MCF 10A (cell line): ENCODE results near the gene DNMT1. TPM values are rescaled to one million over a fixed set of nuclear protein-coding genes. Genes with fewer than 3 reads are reported as not detected.
A peak's percentile ranks its signal among the peaks of the same experiment; 100 is the strongest.
"Not testable (repeated sequence)": the region's sequence is repeated elsewhere in the genome, so short reads cannot be mapped to it uniquely, and the experiment has no call there.

ENCODE experiments used
- Bru-seq: library from RNA; stranded (reverse); fragments of 400-500 nt; gene quantifications from one replicate; lab custom pipeline; 2021; lab: Mats Ljungman, UMichigan
- BruChase-seq, 2 experiments: library from RNA; stranded (reverse); fragments of 400-500 nt; gene quantifications; one replicate each; lab custom pipeline; 2021; lab: Mats Ljungman, UMichigan
- BruUV-seq: library from RNA; stranded (reverse); fragments of 400-500 nt; replicated peaks from 2 replicates; lab custom pipeline; 2021; lab: Mats Ljungman, UMichigan
- CTCF ChIA-PET: fragments of 300-600 bp; sonication (Branson Sonifier 250); formaldehyde crosslinking; extraction: SDS; loops from one replicate; lab custom pipeline; 2021; ENCODE audit warnings: antibody characterized with exemption, inconsistent platforms; lab: Yijun Ruan, JAX
- POLR2A ChIA-PET: fragments of 300-600, 350-650 bp; sonication (Branson Sonifier 250); formaldehyde crosslinking; extraction: SDS; loops from one replicate; lab custom pipeline; 2020; ENCODE audit warnings: antibody characterized with exemption, inconsistent platforms; lab: Yijun Ruan, JAX
- DNase-seq: peaks from one replicate; pipeline ENCODE4 v3.0.0-alpha.2; 2018; ENCODE audit not compliant: unreplicated experiment
- H3K27ac Mint-ChIP-seq: one replicate; pipeline ENCODE4 v1.8.0; 2022; ENCODE audit warnings: mild to moderate bottlenecking, low read depth, mixed read lengths; ENCODE audit not compliant: unreplicated experiment
- H3K27me3 Mint-ChIP-seq: one replicate; pipeline ENCODE4 v1.8.0; 2022; ENCODE audit warnings: mixed read lengths; ENCODE audit not compliant: insufficient read depth, unreplicated experiment
- H3K36me3 Mint-ChIP-seq: one replicate; pipeline ENCODE4 v1.8.0; 2022; ENCODE audit warnings: mild to moderate bottlenecking, moderate library complexity, mixed read lengths; ENCODE audit not compliant: insufficient read depth, unreplicated experiment
- H3K4me1 Mint-ChIP-seq: one replicate; pipeline ENCODE4 v1.8.0; 2022; ENCODE audit warnings: mixed read lengths; ENCODE audit not compliant: insufficient read depth, unreplicated experiment
- H3K4me3 Mint-ChIP-seq: one replicate; pipeline ENCODE4 v1.8.0; 2022; ENCODE audit warnings: mild to moderate bottlenecking, moderate library complexity, mixed read lengths; ENCODE audit not compliant: unreplicated experiment
- H3K9me3 Mint-ChIP-seq: one replicate; pipeline ENCODE4 v1.8.0; 2022; ENCODE audit warnings: mixed read lengths; ENCODE audit not compliant: unreplicated experiment
- intact Hi-C: fragments of 100-400 bp; cut with micrococcal nuclease; formaldehyde crosslinking; loops from 2 replicates; pipeline ENCODE4 v1.14.1; 2022
- long read RNA-seq: library from polyadenylated mRNA; stranded (forward); transcript quantifications from one replicate; pipeline ENCODE4 v2.0.0, GENCODE V29; 2022
- total RNA-seq: library from RNA; stranded (reverse); gene quantifications from 2 replicates; pipeline ENCODE4 v1.2.3, GENCODE V29; 2022
- TF ChIP-seq, protein P1 (sequence below): fragments of 200-600 bp; IDR thresholded peaks from one replicate; pipeline ENCODE4 v1.8.0; 2022; ENCODE audit warnings: antibody characterized with exemption, mild to moderate bottlenecking; ENCODE audit not compliant: unreplicated experiment

Gene DNMT1
- total RNA-seq (47.7 and 76.4 TPM in 2 replicates), Bru-seq, nascent RNA (percentile 55 among the genes with signal in this experiment), BruChase-seq, experiment 1, labeled RNA remaining after a 6-hour chase (percentile 73 among the genes with signal in this experiment), BruChase-seq, experiment 2, labeled RNA remaining after a 2-hour chase (percentile 62 among the genes with signal in this experiment)
- long read RNA-seq, full-length matches to known transcripts = 35 of 99 reads
- long read RNA-seq, partial matches to known transcripts = 26 of 99 reads
- long read RNA-seq, other reads (novel, unspliced or antisense) = 38 of 99 reads

DNA sequence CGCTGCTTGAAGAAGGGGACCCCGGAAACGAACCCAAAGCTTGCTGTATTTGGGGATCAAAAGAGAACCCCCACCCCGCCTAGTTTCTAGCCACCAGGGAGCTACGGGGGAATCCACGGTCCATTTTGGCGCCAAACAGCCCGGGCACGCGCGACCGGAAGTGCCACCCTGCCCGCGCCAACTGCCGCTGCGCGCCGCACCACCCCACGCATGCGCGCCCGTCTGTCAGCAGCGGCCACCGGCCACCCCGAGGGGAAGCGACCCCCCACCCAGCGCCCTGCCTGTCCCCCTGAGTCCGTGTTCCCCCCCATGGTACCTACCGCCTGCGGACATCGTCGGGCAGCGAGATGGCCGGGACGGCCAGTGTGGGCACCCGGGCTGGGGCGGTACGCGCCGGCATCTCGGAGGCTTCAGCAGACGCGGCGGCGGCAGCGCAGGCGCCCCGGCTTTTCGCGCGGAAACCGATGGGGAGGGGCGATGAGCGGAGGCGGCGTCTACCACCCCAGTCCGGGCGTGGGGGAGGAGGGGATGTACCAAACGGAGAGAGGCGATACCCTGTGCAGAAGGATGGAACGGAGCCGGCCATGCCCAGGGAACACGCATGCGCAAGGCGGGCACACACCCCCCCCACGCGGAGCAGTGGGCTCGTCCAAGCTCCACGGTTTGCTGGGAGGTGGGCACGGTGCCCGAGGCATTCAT lies at the start of gene DNMT1:
TSS of gene DNMT1 (minus strand) at position 454 of the 699 bp plus-strand sequence. CDS start at position 400, 54 bp downstream.
- BruUV-seq = TSS peak; percentile 47
- H3K36me3 Mint-ChIP-seq = no peaks in the 10 kb centered on the region
- no peaks in the 10 kb centered on the region for H3K4me1 Mint-ChIP-seq
- ChIA-PET CTCF (interaction anchor here (0.6 to 0.8 kb wide), 3 partner anchors 76 to 266 kb away, joined by 3 to 4 read pairs (median 3); partner anchors contain the start of gene ICAM1), POLR2A (interaction anchor here (0.6 to 2.6 kb wide), 11 partner anchors 10 to 1337 kb away, joined by 3 to 7 read pairs (median 4); partner anchors contain the start of genes EIF3G and S1PR2)
- no peaks in the 10 kb centered on the region for H3K27me3 Mint-ChIP-seq
- DNase-seq = peak; percentile 96
- intact Hi-C loops = loop anchor here (1.0 to 2.0 kb wide), 2 partner anchors 36 to 56 kb away; no protein-coding TSS in a partner anchor
- TF ChIP-seq, protein P1, sequence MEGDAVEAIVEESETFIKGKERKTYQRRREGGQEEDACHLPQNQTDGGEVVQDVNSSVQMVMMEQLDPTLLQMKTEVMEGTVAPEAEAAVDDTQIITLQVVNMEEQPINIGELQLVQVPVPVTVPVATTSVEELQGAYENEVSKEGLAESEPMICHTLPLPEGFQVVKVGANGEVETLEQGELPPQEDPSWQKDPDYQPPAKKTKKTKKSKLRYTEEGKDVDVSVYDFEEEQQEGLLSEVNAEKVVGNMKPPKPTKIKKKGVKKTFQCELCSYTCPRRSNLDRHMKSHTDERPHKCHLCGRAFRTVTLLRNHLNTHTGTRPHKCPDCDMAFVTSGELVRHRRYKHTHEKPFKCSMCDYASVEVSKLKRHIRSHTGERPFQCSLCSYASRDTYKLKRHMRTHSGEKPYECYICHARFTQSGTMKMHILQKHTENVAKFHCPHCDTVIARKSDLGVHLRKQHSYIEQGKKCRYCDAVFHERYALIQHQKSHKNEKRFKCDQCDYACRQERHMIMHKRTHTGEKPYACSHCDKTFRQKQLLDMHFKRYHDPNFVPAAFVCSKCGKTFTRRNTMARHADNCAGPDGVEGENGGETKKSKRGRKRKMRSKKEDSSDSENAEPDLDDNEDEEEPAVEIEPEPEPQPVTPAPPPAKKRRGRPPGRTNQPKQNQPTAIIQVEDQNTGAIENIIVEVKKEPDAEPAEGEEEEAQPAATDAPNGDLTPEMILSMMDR = no peak
- no peaks in the 10 kb centered on the region for H3K9me3 Mint-ChIP-seq
- peak within 1 kb of the TSS; percentile 57 for H3K27ac Mint-ChIP-seq
- peak within 1 kb of the TSS; percentile 92 for H3K4me3 Mint-ChIP-seq

DNA sequence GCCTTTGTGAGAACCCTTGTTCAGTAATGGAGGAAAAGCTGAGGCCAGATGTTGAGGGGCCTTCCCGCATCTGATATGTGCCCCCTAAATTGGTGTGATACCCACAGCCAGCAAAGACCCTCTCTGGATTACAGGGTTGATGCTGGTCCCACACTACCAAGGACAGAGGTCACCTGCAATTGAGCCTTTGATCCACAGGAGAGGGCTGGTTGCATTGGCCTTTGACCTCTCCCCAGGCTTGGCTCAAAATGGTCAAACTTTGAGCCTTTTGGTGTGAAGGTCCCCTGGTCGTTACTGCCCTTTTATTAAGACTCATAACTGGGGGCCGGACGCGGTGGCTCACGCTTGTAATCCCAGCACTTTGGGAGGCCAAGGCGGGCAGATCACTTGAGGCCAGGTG lies 48.9 kb upstream of the DNMT1 start:
- CTCF ChIA-PET = no interaction called here
- no TSS peak for BruUV-seq

DNA sequence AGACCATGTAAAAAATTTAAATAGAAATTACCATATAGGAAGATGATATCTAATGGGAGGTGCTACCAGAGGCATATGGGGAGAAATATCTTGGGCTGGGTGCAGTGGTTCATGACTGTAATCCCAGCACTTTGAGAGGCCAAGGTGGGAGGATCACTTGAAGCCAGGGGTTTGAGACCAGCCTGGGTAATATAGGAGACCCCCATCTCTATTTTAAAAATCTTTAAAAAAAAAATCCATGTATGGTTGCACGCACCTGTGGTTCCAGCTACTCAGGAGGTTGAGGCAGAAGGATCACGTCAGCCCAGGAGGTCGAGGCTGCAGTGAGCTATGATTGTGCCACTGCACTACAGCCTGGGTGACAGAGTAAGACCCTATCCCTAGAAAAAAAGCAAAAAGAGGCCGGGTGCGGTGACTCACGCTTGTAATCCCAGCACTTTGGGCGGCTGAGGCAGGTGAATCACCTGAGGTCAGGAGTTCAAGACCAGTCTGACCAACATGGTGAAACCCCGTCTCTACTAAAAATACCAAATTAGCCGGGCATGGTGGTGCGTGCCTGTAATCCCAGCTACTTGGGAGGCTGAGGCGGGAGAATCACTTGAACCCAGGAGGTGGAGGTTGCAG lies 47.2 kb upstream of the DNMT1 start:
- H3K9me3 Mint-ChIP-seq, intact Hi-C loops, DNase-seq, BruUV-seq, H3K36me3 Mint-ChIP-seq, H3K4me3 Mint-ChIP-seq, H3K27ac Mint-ChIP-seq, H3K4me1 Mint-ChIP-seq, H3K27me3 Mint-ChIP-seq: not testable (repeated sequence)
- POLR2A ChIA-PET = interaction anchor here (0.5 kb wide), 1 partner anchor 387 kb away, joined by 3 read pairs; no protein-coding TSS in a partner anchor
- CTCF ChIA-PET = interaction anchor here (0.6 to 1.4 kb wide), 3 partner anchors 17 to 230 kb away, joined by 3 to 4 read pairs (median 4); no protein-coding TSS in a partner anchor

More for the DNA sequence above, 48.9 kb upstream of the DNMT1 start:
- intact Hi-C loops = no loop called here
- POLR2A ChIA-PET = no interaction called here
- TF ChIP-seq, protein P1 = no peak
- no peaks in the 10 kb centered on the region for H3K9me3 Mint-ChIP-seq
- peaks cover 6% of the 10 kb centered on the region for H3K36me3 Mint-ChIP-seq
- DNase-seq = no peak
- H3K4me3 Mint-ChIP-seq = no peak overlapping the region
- no peak overlapping the region for H3K27ac Mint-ChIP-seq
- no peaks in the 10 kb centered on the region for H3K27me3 Mint-ChIP-seq
- no peaks in the 10 kb centered on the region for H3K4me1 Mint-ChIP-seq

DNA sequence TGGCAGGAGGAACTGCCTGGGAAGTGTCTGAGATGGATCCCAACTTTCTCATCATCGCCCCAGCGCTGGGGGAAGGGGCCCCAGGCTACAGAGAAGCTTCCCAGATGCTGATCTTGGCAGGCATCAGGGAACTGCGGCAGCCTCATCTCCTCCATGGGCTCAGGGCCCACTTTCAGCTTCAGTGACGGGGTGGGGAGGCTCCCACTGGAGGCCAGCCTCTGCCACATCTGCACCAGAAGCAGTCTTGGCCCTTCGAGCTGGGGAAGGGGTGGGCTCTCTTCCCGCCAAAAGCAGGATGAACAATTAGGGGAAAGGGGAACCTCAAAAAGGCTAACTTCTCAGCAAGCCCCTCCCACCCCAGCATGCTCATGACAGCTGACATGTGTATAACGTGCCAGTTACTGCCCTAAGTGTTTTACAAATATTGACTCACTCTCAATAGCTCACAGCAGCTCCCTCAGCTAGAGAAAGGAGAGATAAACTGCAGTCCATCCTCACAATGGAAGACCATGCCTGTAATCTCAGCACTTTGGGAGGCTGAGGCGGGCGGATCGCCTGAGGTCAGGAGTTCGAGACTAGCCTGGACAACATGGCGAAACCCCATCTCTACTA lies 43.5 kb upstream of the DNMT1 start:
- Mint-ChIP-seq H3K4me1 (no peaks in the 10 kb centered on the region), H3K27me3 (no peaks in the 10 kb centered on the region), H3K36me3 (peaks cover 6% of the 10 kb centered on the region), H3K4me3 (no peak overlapping the region), H3K27ac (no peak overlapping the region), H3K9me3 (no peaks in the 10 kb centered on the region)
- intact Hi-C loops = no loop called here
- no peak for DNase-seq
- ChIA-PET CTCF (interaction anchor here (0.6 to 0.9 kb wide), 2 partner anchors 94 to 118 kb away, joined by 3 to 4 read pairs; no protein-coding TSS in a partner anchor), POLR2A (no interaction called here)
- TF ChIP-seq, protein P1 = no peak
- BruUV-seq = no TSS peak
